NCI-H82 treated with DMSO at 0.1 percent for 48 hours (cell line): ENCODE results near the gene BCR.
"Not testable (repeated sequence)": the region's sequence is repeated elsewhere in the genome, so short reads cannot be mapped to it uniquely, and the experiment has no call there.

Experiments used
- DNase-seq: peaks from one replicate; lab custom pipeline; 2025; ENCODE audit not compliant: unreplicated experiment; lab: John Stamatoyannopoulos, UW

BCR gene

GRCh38 chr22:23361676-23362075 is 181.4 kb downstream of the BCR start:
- no peak for DNase-seq

GRCh38 chr22:23363683-23364082 is 183.4 kb downstream of the BCR start:
- no peak for DNase-seq

GRCh38 chr22:23364389-23364788 is 184.1 kb downstream of the BCR start:
- DNase-seq, result no peak

GRCh38 chr22:23365524-23365923 is 185.2 kb downstream of the BCR start:
- DNase-seq, result no peak

- no peak for DNase-seq
Observed at GRCh38 chr22:23365961-23366360, 185.7 kb downstream of the BCR start.

- not testable (repeated sequence) for DNase-seq
Observed at GRCh38 chr22:23367196-23367595, 186.9 kb downstream of the BCR start.
